Panc1 (cell line): ENCODE data around the gene AHCYL1. TPM values are rescaled to one million over a fixed set of nuclear protein-coding genes. Genes with fewer than 3 reads are reported as not detected.

Experiments
- ATAC-seq: fragments of 200-7000 bp; cut with Tn5 transposase; 2 replicates; pipeline ENCODE4 v1.9.1; 2020; ENCODE audit warnings: mild to moderate bottlenecking, moderate library complexity
- BruUV-seq: library from RNA; stranded (reverse); fragments of 400-500 nt; replicated peaks from 2 replicates; lab custom pipeline; 2021; lab: Mats Ljungman, UMichigan
- CTCF ChIA-PET: fragments of 300-600 bp; sonication (Branson Sonifier 250); formaldehyde crosslinking; loops from one replicate; lab custom pipeline; 2022; ENCODE audit warnings: antibody characterized with exemption; lab: Charles Lee
- POLR2A ChIA-PET: fragments of 300-600 bp; sonication (Branson Sonifier 250); formaldehyde crosslinking; loops from one replicate; lab custom pipeline; 2022; ENCODE audit warnings: antibody characterized with exemption; lab: Charles Lee
- DNase-seq: peaks from one replicate; pipeline ENCODE4 v3.0.0-alpha.2; 2010; ENCODE audit warnings: low read depth, low spot score
- H3K27ac ChIP-seq: 2 replicates; pipeline ENCODE4 v1.5.1; 2011; ENCODE audit warnings: mild to moderate bottlenecking, low read length, inconsistent platforms
- H3K27me3 ChIP-seq: fragments of 200-500 bp; sonication (Bioruptor generic); 2 replicates; pipeline ENCODE4 v1.6.0; 2014; ENCODE audit warnings: low read length, inconsistent platforms; ENCODE audit not compliant: control insufficient read depth, insufficient read depth
- H3K36me3 ChIP-seq: fragments of 200-500 bp; sonication (Bioruptor generic); 2 replicates; pipeline ENCODE4 v1.5.1; 2014; ENCODE audit warnings: inconsistent platforms, mild to moderate bottlenecking, low read length, moderate library complexity; ENCODE audit not compliant: control insufficient read depth, insufficient read depth
- H3K4me1 ChIP-seq: 2 replicates; pipeline ENCODE4 v1.5.1; 2011; ENCODE audit warnings: inconsistent platforms, mild to moderate bottlenecking, low read length, moderate library complexity; ENCODE audit not compliant: control insufficient read depth, insufficient read depth
- H3K4me3 ChIP-seq, 2 experiments: 2 replicates each; pipeline ENCODE4 v1.5.1; 2011 to 2012; ENCODE audit warnings: low read depth in 2 of 2, low read length in 2 of 2, mild to moderate bottlenecking in 2 of 2, inconsistent platforms in 1 of 2, moderate library complexity in 1 of 2
- H3K9me3 ChIP-seq: fragments of 200-500 bp; sonication (Bioruptor generic); 2 replicates; pipeline ENCODE4 v1.5.1; 2014; ENCODE audit warnings: low read depth, mild to moderate bottlenecking, inconsistent platforms, low read length, moderate library complexity; ENCODE audit not compliant: control insufficient read depth, insufficient read depth
- CTCF ChIP-seq: fragments of 450-650 bp; IDR thresholded peaks from 2 replicates; pipeline ENCODE4 v1.5.1; 2017; ENCODE audit warnings: mild to moderate bottlenecking
- POLR2AphosphoS5 ChIP-seq: IDR thresholded peaks from 2 replicates; pipeline ENCODE4 v1.6.1; 2012; ENCODE audit warnings: mild to moderate bottlenecking, low read depth, low read length, moderate library complexity
- REST ChIP-seq, 2 experiments: IDR thresholded peaks; 2 replicates each; pipeline ENCODE4 v1.6.1; 2011 to 2012; ENCODE audit warnings: low read depth in 2 of 2, control low read depth in 1 of 2, low read length in 1 of 2, mild to moderate bottlenecking in 1 of 2, moderate library complexity in 1 of 2; ENCODE audit not compliant: insufficient read depth in 1 of 2
- SIN3A ChIP-seq: IDR thresholded peaks from 2 replicates; pipeline ENCODE4 v1.6.1; 2012; ENCODE audit warnings: low read depth, mild to moderate bottlenecking, low read length, moderate library complexity, borderline replicate concordance; ENCODE audit not compliant: insufficient read depth
- TCF7L2 ChIP-seq: IDR thresholded peaks from 2 replicates; pipeline ENCODE4 v1.6.1; 2011; ENCODE audit warnings: mild to moderate bottlenecking, low read depth, low read length, inconsistent platforms
- in situ Hi-C: cut with HindIII; loops from 2 replicates; pipeline ENCODE4 v1.10.0; 2016; ENCODE audit warnings: low sequenced_read_pairs, low pct_unique_long_range_greater_than_20kb
- intact Hi-C: fragments of 100-400 bp; cut with micrococcal nuclease; formaldehyde crosslinking; loops from one replicate; pipeline ENCODE4 v1.10.0; 2022; ENCODE audit not compliant: unreplicated experiment
- total RNA-seq: library from RNA; stranded (reverse); gene quantifications from one replicate; pipeline ENCODE4 v1.2.1, GENCODE V29; 2021; ENCODE audit not compliant: unreplicated experiment

The AHCYL1 gene
- total RNA-seq, 1 experiment from 2014 or later = 174 TPM

DNA sequence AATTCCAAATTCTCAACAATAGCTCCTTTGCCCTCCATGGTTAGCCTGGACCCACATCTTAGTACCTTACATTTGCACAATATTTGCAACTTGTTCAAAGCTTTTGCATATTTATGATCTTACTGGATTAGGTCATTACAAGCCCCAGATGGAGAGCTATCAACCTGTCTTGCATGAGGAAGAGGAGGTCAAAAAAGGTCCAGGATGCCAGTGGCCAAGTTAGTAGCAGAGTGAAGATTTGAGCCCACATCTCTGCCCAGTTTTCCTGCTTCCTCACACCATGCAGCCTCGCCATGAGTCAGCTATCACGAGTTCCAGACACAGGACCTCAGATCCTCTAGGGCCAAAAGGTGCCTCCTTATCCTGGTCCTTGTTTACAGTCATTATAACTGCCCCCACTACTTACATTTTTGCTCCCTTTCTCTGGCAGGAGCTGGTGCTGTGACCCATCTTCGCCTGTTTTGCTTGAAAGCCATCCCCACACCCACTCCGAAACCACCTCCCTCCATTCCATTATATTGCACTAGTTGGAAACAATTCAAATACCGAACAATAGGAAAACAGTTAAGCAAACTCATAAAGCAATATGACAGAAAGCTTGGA is 5.0 kb upstream of the AHCYL1 start:
- peak; percentile 69 for ATAC-seq
- ChIA-PET CTCF (interaction anchor here (0.6 to 1.3 kb wide), 3 partner anchors 190 to 203 kb away, joined by 3 to 7 read pairs (median 4); no protein-coding TSS in a partner anchor), POLR2A (interaction anchor here (0.5 to 1.1 kb wide), 2 partner anchors 20 to 203 kb away, joined by 3 to 11 read pairs; no protein-coding TSS in a partner anchor)
- BruUV-seq = no TSS peak
- Histone ChIP-seq H3K4me3 (no peak overlapping the region), H3K27ac (peak overlapping the region; percentile 95), H3K27me3 (no peaks in the 10 kb centered on the region), H3K4me1 (peaks cover 55% of the 10 kb centered on the region), H3K36me3 (no peaks in the 10 kb centered on the region; the same call in 1 of the 2 replicates), H3K9me3 (no peaks in the 10 kb centered on the region)
- in situ Hi-C loops (no loop called here), intact Hi-C loops (loop anchor here (5.0 to 10.0 kb wide), 3 partner anchors 47 to 435 kb away; partner anchors contain the start of gene GNAI3)
- peak; percentile 58; the same call in 1 of the 2 replicates for TF ChIP-seq TCF7L2
- no peak for TF ChIP-seq REST (IDR thresholded peaks at IDR 0.05; ENCODE audit: insufficient read depth in 1 of 2, low read depth in 2 of 2, low read length in 1 of 2)
- no peak for TF ChIP-seq SIN3A
- TF ChIP-seq POLR2AphosphoS5 = no peak
- TF ChIP-seq CTCF = no peak
- peak; percentile 52 for DNase-seq

GRCh38 chr1:109980324-109981003 is 4.1 kb upstream of the AHCYL1 start:
- peak; percentile 33; the same call in 1 of the 2 replicates for ATAC-seq
- DNase-seq = peak; percentile 38
- Histone ChIP-seq H3K9me3 (no peaks in the 10 kb centered on the region), H3K36me3 (peaks cover 2% of the 10 kb centered on the region; the same call in 1 of the 2 replicates), H3K4me1 (peaks cover 55% of the 10 kb centered on the region), H3K27ac (peak overlapping the region; percentile 95), H3K4me3 (no peak overlapping the region), H3K27me3 (no peaks in the 10 kb centered on the region)
- no peak for TF ChIP-seq POLR2AphosphoS5
- no peak for TF ChIP-seq REST (IDR thresholded peaks at IDR 0.05; ENCODE audit: insufficient read depth in 1 of 2, low read depth in 2 of 2, low read length in 1 of 2)
- no peak for TF ChIP-seq SIN3A
- no peak for TF ChIP-seq TCF7L2
- TF ChIP-seq CTCF = peak; percentile 83
- POLR2A ChIA-PET = interaction anchor here (1.1 kb wide), 1 partner anchor 204 kb away, joined by 3 read pairs; no protein-coding TSS in a partner anchor
- in situ Hi-C loops (no loop called here), intact Hi-C loops (loop anchor here (5.0 to 10.0 kb wide), 3 partner anchors 48 to 436 kb away; partner anchors contain the start of gene GNAI3)
- CTCF ChIA-PET = interaction anchor here (0.6 to 1.3 kb wide), 4 partner anchors 189 to 853 kb away, joined by 3 to 7 read pairs (median 4); no protein-coding TSS in a partner anchor
- BruUV-seq = no TSS peak
